SH-SY5Y (cell line): ENCODE results near the gene RBM7.

Source experiments
- GATA2 ChIP-seq: IDR thresholded peaks from 2 replicates; pipeline ENCODE4 v1.6.1; 2011; ENCODE audit warnings: mild to moderate bottlenecking, low read depth, low read length
- GATA3 ChIP-seq: IDR thresholded peaks from 2 replicates; pipeline ENCODE4 v1.6.1; 2011; ENCODE audit warnings: low read depth, mild to moderate bottlenecking, low read length, moderate library complexity

GRCh38 chr11:114439229-114440120, 39.0 kb downstream of the RBM7 start, which contains the start of gene REXO2:
- TF ChIP-seq GATA2, result no peak
- TF ChIP-seq GATA3, result no peak
